Psoas muscle (tissue), 8 donors: ENCODE data around the gene MIOX. TPM values are rescaled to one million over a fixed set of nuclear protein-coding genes. Genes with fewer than 3 reads are reported as not detected.
A peak's percentile ranks its signal among the peaks of the same experiment; 100 is the strongest.
"Not testable (repeated sequence)": the region's sequence is repeated elsewhere in the genome, so short reads cannot be mapped to it uniquely, and the experiment has no call there.

Experiments
- ATAC-seq, 4 donors: fragments of 200-7000 bp; cut with Tn5 transposase; one replicate each; pipeline ENCODE4 v1.9.1; 2020; ENCODE audit warnings: moderate library complexity in 3 of 4, mild to moderate bottlenecking in 2 of 4
- DNase-seq, 2 donors: peaks; one replicate each; pipeline ENCODE4 v3.0.0-alpha.2; 2020
- H3K27ac ChIP-seq: fragments of 200-600 bp; one replicate; pipeline ENCODE4 v1.8.0; 2022
- H3K27me3 ChIP-seq, 3 donors: fragments of 200-600 bp in 1 of 3; one replicate each; pipeline versions ENCODE4 v1.6.1 to v1.8.0; 2013 to 2022; ENCODE audit warnings: low read length in 2 of 3, mild to moderate bottlenecking in 2 of 3, moderate library complexity in 1 of 3; ENCODE audit not compliant: insufficient read depth in 3 of 3
- H3K36me3 ChIP-seq, 2 donors: fragments of 200-600 bp in 1 of 2; one replicate each; pipeline versions ENCODE4 v1.6.1 to v1.8.0; 2013 to 2022; ENCODE audit warnings: low read depth in 1 of 2, mild to moderate bottlenecking in 1 of 2, moderate library complexity in 1 of 2; ENCODE audit not compliant: insufficient read depth in 1 of 2
- H3K4me1 ChIP-seq: fragments of 200-600 bp; one replicate; pipeline ENCODE4 v1.8.0; 2022
- H3K4me3 ChIP-seq: fragments of 200-600 bp; one replicate; pipeline ENCODE4 v1.8.0; 2022; ENCODE audit warnings: mild to moderate bottlenecking
- H3K9me3 ChIP-seq: fragments of 200-600 bp; one replicate; pipeline ENCODE4 v1.8.0; 2022
- WGBS, 3 donors: extraction: QIAGEN DNeasy Blood & Tissue Kit; methylation state at CpG; one replicate each; pipeline versions ENCODE4 v1.1.6 to v1.1.7; 2013; 5-methylcytosine and 5-hydroxymethylcytosine counted together
- intact Hi-C, 2 donors: fragments of 100-400 bp; cut with DNase I; formaldehyde crosslinking; loops; one replicate each; pipeline versions ENCODE4 v1.11.0 to v1.14.2; 2022
- polyA plus RNA-seq, 3 donors: library from polyadenylated mRNA; stranded (reverse); fragments of 200-250 nt; gene quantifications; one replicate each; pipeline ENCODE4 v1.2.3, GENCODE V29; 2013
- total RNA-seq, 4 donors: library from RNA; stranded (reverse); fragmentation: NEBNext Ultra II Directional in 2 of 4; extraction: Animal tissue kit (Norgen Biotek cat#: 25700) in 2 of 4; gene quantifications; one replicate each; pipeline versions ENCODE4 v1.2.1 to v1.2.4, GENCODE V29; 2021 to 2023
- TF ChIP-seq, protein P1 (sequence below): fragments of 200-600 bp; IDR thresholded peaks from one replicate; pipeline ENCODE4 v1.8.0; 2022; ENCODE audit warnings: antibody characterized with exemption
- donor health status: healthy with polysubstance abuse.
- donor health status: DM: no; HTN: no; CAD: no; lungs with moderate emphysema.
- donor health status: Bipolar disorder and iron deficiency.
- donor health status: healthy.
- donor health status: DM: yes; HTN: yes; CAD: no.
- donor health status: DM: no; HTN: no; CAD: no.
- donor health status: DM: no; HTN: no; CAD: no.
- donor health status: DM: yes; HTN: yes; CAD: no.

MIOX gene
- total and polyA plus RNA-seq, 7 donors = not detected

DNA sequence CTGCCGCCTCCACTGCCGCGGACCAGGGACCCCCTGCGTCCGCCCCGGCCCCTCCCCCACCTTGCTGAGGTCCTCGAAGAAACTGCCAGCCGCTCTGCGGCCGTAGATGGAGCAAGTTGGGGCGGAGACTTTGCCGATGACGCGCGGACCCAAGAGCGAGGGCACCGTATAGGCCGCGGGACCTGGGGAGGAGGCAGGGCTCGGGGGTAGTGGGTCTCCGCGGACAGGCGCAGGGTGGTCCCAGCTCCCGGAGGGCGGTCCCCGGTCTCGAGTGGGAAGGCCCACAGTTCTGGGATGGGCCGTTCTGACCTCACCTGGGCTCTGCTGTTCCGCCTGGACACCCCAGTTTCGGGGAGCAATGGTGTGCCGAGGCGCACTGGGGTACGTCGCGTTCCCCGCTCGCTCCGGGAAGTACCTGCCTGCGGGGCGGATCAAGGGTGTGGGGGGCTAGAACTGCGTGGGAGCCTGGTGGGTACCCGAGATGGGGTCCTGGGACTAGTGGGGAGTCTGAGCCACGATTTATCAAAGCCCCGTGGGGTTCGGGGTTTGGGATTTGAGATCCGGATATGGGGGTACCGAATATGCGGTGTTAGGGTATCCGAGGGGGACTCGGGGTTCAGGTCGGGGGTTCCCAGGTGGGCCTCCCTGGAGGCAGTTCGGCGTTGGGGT, 44.4 kb downstream of the MIOX start:
- Histone ChIP-seq H3K27ac (peak overlapping the region; percentile 79), H3K9me3 (no peaks in the 10 kb centered on the region), H3K4me1 (peaks cover 22% of the 10 kb centered on the region), H3K27me3 (peaks cover 0 to 69% (median 25%) of the 10 kb centered on the region in 3 donors), H3K4me3 (peak overlapping the region; percentile 69), H3K36me3 (no peaks in the 10 kb centered on the region)
- peak; percentile 85 to 93 for DNase-seq
- TF ChIP-seq, protein P1, sequence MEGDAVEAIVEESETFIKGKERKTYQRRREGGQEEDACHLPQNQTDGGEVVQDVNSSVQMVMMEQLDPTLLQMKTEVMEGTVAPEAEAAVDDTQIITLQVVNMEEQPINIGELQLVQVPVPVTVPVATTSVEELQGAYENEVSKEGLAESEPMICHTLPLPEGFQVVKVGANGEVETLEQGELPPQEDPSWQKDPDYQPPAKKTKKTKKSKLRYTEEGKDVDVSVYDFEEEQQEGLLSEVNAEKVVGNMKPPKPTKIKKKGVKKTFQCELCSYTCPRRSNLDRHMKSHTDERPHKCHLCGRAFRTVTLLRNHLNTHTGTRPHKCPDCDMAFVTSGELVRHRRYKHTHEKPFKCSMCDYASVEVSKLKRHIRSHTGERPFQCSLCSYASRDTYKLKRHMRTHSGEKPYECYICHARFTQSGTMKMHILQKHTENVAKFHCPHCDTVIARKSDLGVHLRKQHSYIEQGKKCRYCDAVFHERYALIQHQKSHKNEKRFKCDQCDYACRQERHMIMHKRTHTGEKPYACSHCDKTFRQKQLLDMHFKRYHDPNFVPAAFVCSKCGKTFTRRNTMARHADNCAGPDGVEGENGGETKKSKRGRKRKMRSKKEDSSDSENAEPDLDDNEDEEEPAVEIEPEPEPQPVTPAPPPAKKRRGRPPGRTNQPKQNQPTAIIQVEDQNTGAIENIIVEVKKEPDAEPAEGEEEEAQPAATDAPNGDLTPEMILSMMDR = no peak
- 2 to 4% (median 4%) methylated on average over 43 to 53 of the region's 53 CpGs for WGBS, 3 donors
- ATAC-seq = peak; percentile 36 to 62 (median 40)
- intact Hi-C loops = loop anchor here in 1 of 2 donors (5.0 kb wide), 1 partner anchor 91 kb away; no protein-coding TSS in a partner anchor

DNA sequence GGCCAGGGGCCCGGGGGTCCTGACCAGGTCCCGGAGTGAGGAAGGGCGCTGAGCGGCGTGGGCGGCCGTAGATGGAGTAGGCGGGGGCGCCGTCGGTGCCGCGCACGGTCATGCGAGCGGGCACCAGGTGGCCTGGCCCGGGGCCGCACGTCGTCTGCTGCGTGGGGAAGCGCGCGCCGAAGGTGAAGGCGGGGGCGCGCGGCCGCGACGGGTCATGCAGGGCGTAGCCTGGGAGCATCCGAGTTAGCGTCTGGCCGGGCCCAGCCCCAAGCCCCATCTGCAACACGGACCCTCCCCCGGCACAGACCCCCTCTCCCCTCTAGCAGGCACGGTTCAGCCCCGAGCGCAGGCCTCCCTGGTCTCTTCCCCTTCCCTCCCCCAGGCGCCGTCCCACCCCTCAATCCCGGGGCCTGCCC, 44.9 kb downstream of the MIOX start:
- ATAC-seq = peak; percentile 13 to 46 (median 20)
- H3K27me3 ChIP-seq = peaks cover 0 to 71% (median 27%) of the 10 kb centered on the region in 3 donors
- WGBS, 3 donors = 1% methylated on average over 30 to 44 of the region's 44 CpGs

GRCh38 chr22:50531962-50532674, 45.5 kb downstream of the MIOX start:
- peak overlapping the region; percentile 69 for H3K4me3 ChIP-seq
- ATAC-seq = peak; percentile 23 to 54 (median 40)
- H3K9me3 ChIP-seq = no peaks in the 10 kb centered on the region
- intact Hi-C loops = loop anchor here in 1 of 2 donors (5.0 kb wide), 1 partner anchor 90 kb away; no protein-coding TSS in a partner anchor
- 2 to 3% (median 3%) methylated on average over 55 to 56 of the region's 56 CpGs for WGBS, 3 donors
- TF ChIP-seq, protein P1 = no peak
- H3K4me1 ChIP-seq = peaks cover 22% of the 10 kb centered on the region
- H3K36me3 ChIP-seq = no peaks in the 10 kb centered on the region
- peak; percentile 84 to 88 for DNase-seq
- peaks cover 0 to 71% (median 27%) of the 10 kb centered on the region in 3 donors for H3K27me3 ChIP-seq
- peak overlapping the region; percentile 79 for H3K27ac ChIP-seq

More for the DNA sequence above, 44.9 kb downstream of the MIOX start:
- DNase-seq = peak; percentile 69 to 75
- Histone ChIP-seq H3K36me3 (no peaks in the 10 kb centered on the region), H3K27ac (peak overlapping the region; percentile 79), H3K4me1 (peaks cover 22% of the 10 kb centered on the region), H3K9me3 (no peaks in the 10 kb centered on the region), H3K4me3 (peak overlapping the region; percentile 69)
- TF ChIP-seq, protein P1 = no peak
- intact Hi-C loops = loop anchor here in 1 of 2 donors (5.0 kb wide), 1 partner anchor 91 kb away; no protein-coding TSS in a partner anchor

DNA sequence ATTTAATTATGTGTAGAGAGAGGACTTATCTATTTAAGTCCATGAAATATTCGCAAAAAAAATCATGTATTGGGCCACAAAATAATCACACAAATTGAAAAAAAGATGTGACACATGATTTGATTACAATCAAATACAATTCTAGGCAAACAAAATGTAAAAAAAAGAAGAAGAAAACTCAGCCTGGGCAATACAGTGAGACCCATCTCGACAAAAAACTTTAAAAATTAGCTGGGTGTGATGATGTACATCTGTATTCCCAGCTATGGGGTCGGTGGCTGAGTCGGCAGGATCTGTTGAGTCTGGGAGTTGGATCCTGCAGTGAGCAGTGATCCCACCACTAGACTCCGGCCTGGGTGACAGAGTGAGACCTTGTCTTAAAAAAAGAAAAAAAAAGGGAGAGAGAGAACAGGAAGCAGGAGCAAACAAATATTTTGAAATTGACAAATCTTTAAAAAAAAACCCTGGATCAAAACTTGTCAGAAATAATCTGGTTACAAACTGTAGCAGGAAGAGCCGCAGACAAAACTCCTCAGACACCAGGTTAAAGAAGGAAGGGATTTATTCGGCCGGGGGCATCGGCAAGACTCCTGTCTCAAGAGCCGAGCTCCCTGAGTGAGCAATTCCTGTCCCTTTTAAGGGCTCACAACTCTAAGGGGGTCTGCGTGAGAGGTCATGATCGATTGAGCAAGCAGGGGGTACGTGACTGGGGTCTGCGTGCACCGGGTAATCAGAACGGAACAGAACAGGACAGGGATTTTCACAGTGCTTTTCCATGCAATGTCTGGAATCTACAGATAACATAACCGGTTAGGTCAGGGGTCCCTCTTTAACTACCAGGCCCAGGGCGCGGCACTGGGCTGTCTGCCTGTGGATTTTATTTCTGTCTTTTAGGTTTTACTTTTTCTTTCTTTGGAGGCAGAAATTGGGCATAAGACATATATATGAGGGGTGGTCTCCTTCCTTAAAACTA, 46.5 kb downstream of the MIOX start:
- WGBS, 3 donors = 77 to 83% (median 77%) methylated on average over 19 of the region's 19 CpGs
- TF ChIP-seq, protein P1 = no peak
- ATAC-seq (no peak), DNase-seq (no peak)
- H3K4me1 ChIP-seq = peaks cover 19% of the 10 kb centered on the region
- no peaks in the 10 kb centered on the region for H3K36me3 ChIP-seq
- peak overlapping the region; percentile 79 for H3K27ac ChIP-seq
- H3K9me3 ChIP-seq = no peaks in the 10 kb centered on the region
- peaks cover 0 to 74% (median 27%) of the 10 kb centered on the region in 3 donors for H3K27me3 ChIP-seq
- peak overlapping the region; percentile 69 for H3K4me3 ChIP-seq
- intact Hi-C loops = loop anchor here in 1 of 2 donors (5.0 kb wide), 1 partner anchor 89 kb away; no protein-coding TSS in a partner anchor

DNA sequence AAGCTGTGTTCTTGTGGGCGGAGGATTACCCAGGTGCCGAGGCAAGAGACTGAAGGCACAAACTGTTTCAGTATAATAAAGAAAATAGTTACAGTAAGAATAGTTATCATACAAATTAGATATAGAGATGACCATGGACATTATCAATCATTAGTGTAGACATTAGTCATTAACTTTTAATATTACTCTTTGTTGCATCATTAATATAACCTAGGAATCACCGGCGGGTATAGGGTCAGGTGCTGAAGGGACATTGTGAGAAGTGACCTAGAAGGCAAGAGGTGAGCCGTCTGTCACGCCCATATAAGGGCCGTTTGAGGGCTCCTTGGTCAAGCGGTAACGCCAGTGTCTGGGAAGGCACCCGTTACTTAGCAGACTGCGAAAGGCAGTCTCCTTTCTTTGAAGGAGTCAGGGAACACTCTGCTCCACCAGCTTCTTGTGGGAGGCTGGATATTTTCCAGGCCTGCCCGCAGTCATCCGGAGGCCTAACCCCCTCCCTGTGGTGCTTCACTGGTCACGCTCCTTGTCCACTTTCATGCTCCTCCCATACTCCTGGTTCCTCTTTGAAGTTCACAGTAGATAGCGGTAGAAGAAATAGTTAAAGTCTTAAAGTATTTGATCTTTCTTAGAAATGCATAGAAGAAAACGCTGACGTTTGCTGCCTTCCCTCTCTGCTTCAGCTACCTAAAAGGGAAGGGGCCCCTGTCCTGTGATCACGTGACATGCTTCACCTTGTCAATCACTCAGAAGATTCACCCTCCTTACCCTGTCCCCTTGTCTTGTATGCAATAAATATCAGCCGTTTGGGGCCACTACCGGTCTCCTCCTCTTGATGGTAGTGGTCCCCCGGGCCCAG, 47.4 kb downstream of the MIOX start:
- not testable (repeated sequence) for ATAC-seq, H3K4me3 ChIP-seq, H3K9me3 ChIP-seq, H3K36me3 ChIP-seq, H3K27ac ChIP-seq
- intact Hi-C loops = loop anchor here in 1 of 2 donors (5.0 kb wide), 1 partner anchor 88 kb away; no protein-coding TSS in a partner anchor
- peaks cover 0 to 70% (median 25%) of the 10 kb centered on the region in 3 donors for H3K27me3 ChIP-seq
- H3K4me1 ChIP-seq = peaks cover 18% of the 10 kb centered on the region
- peak in 1 of 2 donors; percentile 60 for DNase-seq
- whole genome bisulfite sequencing, 3 donors = 48 to 59% (median 51%) methylated on average over 21 of the region's 21 CpGs
